Activated CD8-positive, alpha-beta T cell treated with anti-CD3 and anti-CD28 coated beads for 36 hours (primary cell): ENCODE results near the gene NUAK2. TPM values are rescaled to one million over a fixed set of nuclear protein-coding genes. Genes with fewer than 3 reads are reported as not detected.

Experiments used
- ATAC-seq: fragments of 200-7000 bp; cut with Tn5 transposase; one replicate; pipeline ENCODE4 v1.10.0; 2021; ENCODE audit warnings: mild to moderate bottlenecking, moderate library complexity
- CTCF ChIA-PET: fragments of 350-600 bp; sonication (Branson Sonifier 250); formaldehyde crosslinking; loops from one replicate; lab custom pipeline; 2021; ENCODE audit warnings: antibody characterized with exemption; lab: Charles Lee
- POLR2A ChIA-PET: fragments of 350-600 bp; sonication (Branson Sonifier 250); formaldehyde crosslinking; loops from one replicate; lab custom pipeline; 2021; ENCODE audit warnings: antibody characterized with exemption; lab: Charles Lee
- DNase-seq: peaks from one replicate; pipeline ENCODE4 v3.0.0-alpha.2; 2020
- H3K27ac Mint-ChIP-seq: one replicate; pipeline ENCODE4 v1.8.0; 2021; ENCODE audit warnings: mild to moderate bottlenecking, mixed read lengths
- H3K27me3 Mint-ChIP-seq: one replicate; pipeline ENCODE4 v1.8.0; 2021; ENCODE audit warnings: mixed read lengths
- H3K36me3 Mint-ChIP-seq: one replicate; pipeline ENCODE4 v1.8.0; 2021; ENCODE audit warnings: low read depth, mixed read lengths
- H3K4me1 Mint-ChIP-seq: one replicate; pipeline ENCODE4 v1.8.0; 2021; ENCODE audit warnings: low read depth, mixed read lengths
- H3K4me3 Mint-ChIP-seq: one replicate; pipeline ENCODE4 v1.8.0; 2021; ENCODE audit warnings: mild to moderate bottlenecking, moderate library complexity, mixed read lengths
- H3K9me3 Mint-ChIP-seq: one replicate; pipeline ENCODE4 v1.8.0; 2021; ENCODE audit warnings: mixed read lengths
- CTCF ChIP-seq: fragments of 200-600 bp; IDR thresholded peaks from one replicate; pipeline ENCODE4 v1.8.0; 2022; ENCODE audit warnings: antibody characterized with exemption, mild to moderate bottlenecking
- intact Hi-C: fragments of 100-400 bp; cut with micrococcal nuclease; formaldehyde crosslinking; loops from one replicate; pipeline ENCODE4 v1.10.0; 2022
- total RNA-seq, 2 experiments: library from RNA; stranded (reverse); gene quantifications; one replicate each; pipeline ENCODE4 v1.2.3, GENCODE V29; 2021

Gene NUAK2
- total RNA-seq, 2 experiments from 2014 or later: 1.9 TPM

GRCh38 chr1:205276689-205277065 is 44.9 kb downstream of the NUAK2 start:
- no peaks in the 10 kb centered on the region for H3K27me3 Mint-ChIP-seq
- no peak overlapping the region for H3K4me3 Mint-ChIP-seq
- intact Hi-C loops: no loop called here
- DNase-seq (no peak), ATAC-seq (no peak)
- H3K9me3 Mint-ChIP-seq: peaks cover 3% of the 10 kb centered on the region
- H3K27ac Mint-ChIP-seq: no peak overlapping the region
- TF ChIP-seq CTCF: no peak
- H3K4me1 Mint-ChIP-seq: peaks cover 54% of the 10 kb centered on the region
- POLR2A ChIA-PET: interaction anchor here (0.9 to 1.5 kb wide), 4 partner anchors 9 to 43 kb away, joined by 3 to 4 read pairs (median 3); no protein-coding TSS in a partner anchor
- no peaks in the 10 kb centered on the region for H3K36me3 Mint-ChIP-seq
- CTCF ChIA-PET: interaction anchor here (0.6 to 23.4 kb wide), 8 partner anchors 9 to 248 kb away, joined by 3 to 1285 read pairs (median 4); partner anchors contain the start of gene NUAK2

GRCh38 chr1:205275916-205276688 is 45.4 kb downstream of the NUAK2 start:
- H3K27me3 Mint-ChIP-seq: no peaks in the 10 kb centered on the region
- ChIA-PET CTCF (interaction anchor here (0.8 to 23.4 kb wide), 8 partner anchors 10 to 248 kb away, joined by 3 to 1285 read pairs (median 5); partner anchors contain the start of gene NUAK2), POLR2A (interaction anchor here (0.9 to 1.6 kb wide), 6 partner anchors 10 to 55 kb away, joined by 3 to 4 read pairs (median 3); no protein-coding TSS in a partner anchor)
- no peaks in the 10 kb centered on the region for H3K36me3 Mint-ChIP-seq
- H3K27ac Mint-ChIP-seq: no peak overlapping the region
- ATAC-seq (no peak), DNase-seq (no peak)
- no peak overlapping the region for H3K4me3 Mint-ChIP-seq
- H3K4me1 Mint-ChIP-seq: peaks cover 53% of the 10 kb centered on the region
- peaks cover 3% of the 10 kb centered on the region for H3K9me3 Mint-ChIP-seq
- intact Hi-C loops: no loop called here
- no peak for TF ChIP-seq CTCF

GRCh38 chr1:205275133-205275532 is 46.4 kb downstream of the NUAK2 start:
- POLR2A ChIA-PET: interaction anchor here (1.5 to 1.6 kb wide), 3 partner anchors 16 to 56 kb away, joined by 3 read pairs; no protein-coding TSS in a partner anchor
- intact Hi-C loops: no loop called here
- peaks cover 46% of the 10 kb centered on the region for H3K4me1 Mint-ChIP-seq
- H3K27ac Mint-ChIP-seq: no peak overlapping the region
- no peaks in the 10 kb centered on the region for H3K36me3 Mint-ChIP-seq
- H3K4me3 Mint-ChIP-seq: no peak overlapping the region
- H3K27me3 Mint-ChIP-seq: no peaks in the 10 kb centered on the region
- DNase-seq (no peak), ATAC-seq (no peak)
- CTCF ChIA-PET: interaction anchor here (1.0 to 23.4 kb wide), 6 partner anchors 11 to 156 kb away, joined by 3 to 1285 read pairs (median 5); partner anchors contain the start of gene NUAK2
- no peaks in the 10 kb centered on the region for H3K9me3 Mint-ChIP-seq
- TF ChIP-seq CTCF: no peak

GRCh38 chr1:205274041-205274691 is 47.4 kb downstream of the NUAK2 start:
- H3K4me3 Mint-ChIP-seq: no peak overlapping the region
- peak; percentile 37 for ATAC-seq

More at GRCh38 chr1:205274041-205274691, 47.4 kb downstream of the NUAK2 start:
- H3K27ac Mint-ChIP-seq: no peak overlapping the region
- POLR2A ChIA-PET: interaction anchor here (0.6 to 1.6 kb wide), 7 partner anchors 11 to 51 kb away, joined by 3 to 13 read pairs (median 8); no protein-coding TSS in a partner anchor
- no peak for TF ChIP-seq CTCF
- H3K36me3 Mint-ChIP-seq: no peaks in the 10 kb centered on the region
- peaks cover 36% of the 10 kb centered on the region for H3K4me1 Mint-ChIP-seq
- no peaks in the 10 kb centered on the region for H3K9me3 Mint-ChIP-seq
- intact Hi-C loops: no loop called here
- CTCF ChIA-PET: interaction anchor here (0.7 to 23.4 kb wide), 43 partner anchors 11 to 384 kb away, joined by 3 to 1285 read pairs (median 6); partner anchors contain the start of genes NUAK2 and TMCC2
- peak; percentile 16 for DNase-seq
- no peaks in the 10 kb centered on the region for H3K27me3 Mint-ChIP-seq
